Measurements from ENCODE around the gene CLPTM1L.
"Not testable (repeated sequence)": the region's sequence is repeated elsewhere in the genome, so short reads cannot be mapped to it uniquely, and the experiment has no call there.

Gene CLPTM1L

DNA sequence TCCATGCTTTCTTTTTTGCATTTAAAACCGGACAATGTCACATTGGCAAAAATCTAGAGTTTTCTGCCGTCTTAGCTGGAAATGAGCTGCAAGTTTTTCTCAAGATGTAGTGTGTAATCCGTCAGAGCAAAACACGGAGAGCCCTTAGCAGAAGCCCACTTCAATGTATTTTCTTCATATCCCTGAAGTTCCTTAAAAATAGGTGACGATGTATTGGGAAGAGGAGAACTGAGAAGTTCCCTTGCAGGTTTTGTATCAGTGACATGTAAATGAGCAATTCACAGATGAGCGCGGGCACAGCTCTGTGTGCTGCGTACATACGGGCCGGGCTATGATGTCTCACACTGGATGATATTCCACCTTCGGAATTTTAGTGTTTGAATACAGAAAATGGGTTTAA, 14.8 kb upstream of the CLPTM1L start:
- DNase-seq = no peak

DNA sequence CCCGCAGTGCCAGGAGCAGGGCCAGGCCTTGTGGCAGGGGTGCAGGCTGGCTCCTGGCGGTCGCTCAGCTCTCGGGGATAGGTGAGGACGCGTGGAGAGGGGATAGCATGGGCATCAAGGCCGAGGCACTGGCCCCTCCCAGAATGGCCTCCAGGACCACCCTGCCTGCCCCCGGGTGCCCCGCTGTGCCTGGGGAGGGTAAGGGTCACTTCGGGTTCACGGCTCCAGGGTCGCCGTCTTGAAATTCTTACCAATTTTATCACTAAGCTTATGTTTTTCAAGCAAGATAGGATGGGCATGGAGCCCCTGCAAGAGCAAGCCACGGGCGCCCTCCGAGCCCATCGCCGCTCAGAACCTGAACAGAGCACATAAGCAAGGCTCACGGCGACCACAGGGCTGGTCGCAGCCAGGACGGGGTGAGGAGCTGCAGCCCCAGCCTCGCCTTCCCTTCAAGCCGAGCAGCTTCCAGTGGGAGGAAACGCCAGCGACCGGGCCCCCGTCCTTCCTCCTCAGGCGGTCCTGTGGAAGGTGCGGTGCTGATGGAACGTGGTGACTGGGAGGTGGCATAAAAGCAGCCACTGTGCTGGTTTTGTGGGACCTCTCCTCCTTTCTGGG, 14.2 kb upstream of the CLPTM1L start:
- no peak for DNase-seq

DNA sequence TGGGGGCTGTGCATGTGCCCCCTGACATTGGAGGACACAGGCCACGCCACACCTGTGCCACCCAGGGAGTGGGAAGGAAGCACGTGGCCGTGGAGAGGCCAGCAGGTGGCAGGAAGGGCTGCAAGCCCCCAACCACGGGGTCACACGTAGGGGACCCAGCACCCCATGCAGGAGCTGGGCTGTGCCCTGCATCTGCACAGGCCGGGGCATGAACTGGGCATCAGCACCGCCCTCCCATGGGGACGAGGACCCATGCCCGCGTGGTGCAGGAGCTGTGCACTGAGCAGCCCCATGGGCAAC, 13.8 kb upstream of the CLPTM1L start:
- DNase-seq = no peak

DNA sequence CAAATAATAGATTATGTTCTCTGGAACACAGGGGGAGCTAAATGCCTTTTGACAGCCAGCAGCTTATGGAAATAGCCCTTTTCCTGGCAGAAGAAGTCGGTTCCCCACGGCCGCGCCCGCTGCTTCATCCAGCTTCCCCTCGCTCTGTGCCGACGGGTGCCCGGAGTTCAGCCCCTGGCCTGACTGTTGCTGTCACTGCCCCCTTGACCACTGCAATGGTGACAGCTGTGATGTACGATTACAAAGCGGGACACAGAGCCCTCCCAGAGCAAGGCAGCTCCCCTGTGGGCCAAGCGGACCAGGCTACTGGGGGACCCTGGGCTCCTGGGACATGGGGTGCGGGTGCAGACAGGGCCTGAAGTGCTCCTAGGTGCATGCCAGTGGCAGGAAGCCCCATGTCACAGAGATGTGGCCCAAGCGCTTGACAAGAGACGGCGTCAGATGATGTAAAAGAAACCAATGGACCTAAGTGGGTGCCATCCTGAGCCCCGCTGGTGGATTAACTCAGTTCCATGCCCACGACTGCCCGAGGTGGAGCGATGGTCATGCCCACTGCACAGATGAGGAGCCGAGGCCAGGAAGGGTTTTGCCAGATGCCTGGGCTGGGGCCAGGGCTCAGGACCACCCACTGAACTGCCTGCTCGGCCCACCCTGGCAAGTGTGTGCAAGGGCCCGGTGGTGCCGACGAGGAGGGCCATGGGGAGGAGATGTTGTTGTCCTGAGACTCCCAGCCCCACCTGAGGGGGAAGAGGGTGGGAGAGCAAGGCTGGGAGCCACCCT, 13.2 kb upstream of the CLPTM1L start:
- no peak for DNase-seq

DNA sequence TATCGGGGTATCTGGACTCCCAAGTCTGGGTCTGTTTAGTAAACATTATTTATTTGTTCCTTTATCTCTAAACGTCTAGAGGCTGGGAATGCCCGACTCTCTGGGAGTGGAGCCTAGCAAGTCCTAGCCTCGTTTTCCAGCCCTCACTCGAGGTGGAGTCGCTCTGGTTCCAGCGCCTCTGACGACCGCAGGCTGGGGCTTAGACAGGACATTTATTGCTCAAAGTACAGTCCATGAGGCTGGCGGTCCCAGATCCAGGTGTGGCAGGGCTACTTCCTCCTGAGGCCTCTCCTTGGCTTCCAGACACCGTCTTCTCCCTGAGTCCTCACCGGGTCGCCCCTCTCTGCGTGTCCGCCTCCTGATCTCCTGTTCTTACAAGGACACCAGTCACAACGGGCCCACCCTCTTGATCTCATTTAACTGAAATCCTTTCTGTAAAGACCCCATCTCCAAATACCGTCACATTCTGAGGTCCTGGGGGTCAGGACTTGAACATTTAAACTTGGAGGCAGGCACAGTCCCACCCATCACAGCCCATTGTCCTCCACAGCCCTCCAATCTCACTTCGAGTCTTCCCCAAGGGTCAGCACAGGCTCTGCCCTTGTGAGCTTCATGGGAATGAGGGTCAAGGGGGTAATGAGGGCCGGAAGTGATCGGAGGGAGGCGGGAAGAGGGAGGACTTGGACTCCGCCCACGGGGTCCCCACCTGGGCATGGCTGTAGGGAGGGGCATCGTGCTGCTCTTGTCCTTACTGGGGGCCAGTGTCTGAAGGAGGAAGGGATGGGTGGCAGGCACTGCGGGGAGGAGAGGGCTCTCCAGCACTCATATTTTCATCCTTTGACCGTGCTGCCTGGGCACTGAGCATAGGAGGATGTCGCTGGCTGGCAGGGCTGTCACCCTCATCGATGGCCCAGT, 12.2 kb upstream of the CLPTM1L start:
- no peak for DNase-seq

DNA sequence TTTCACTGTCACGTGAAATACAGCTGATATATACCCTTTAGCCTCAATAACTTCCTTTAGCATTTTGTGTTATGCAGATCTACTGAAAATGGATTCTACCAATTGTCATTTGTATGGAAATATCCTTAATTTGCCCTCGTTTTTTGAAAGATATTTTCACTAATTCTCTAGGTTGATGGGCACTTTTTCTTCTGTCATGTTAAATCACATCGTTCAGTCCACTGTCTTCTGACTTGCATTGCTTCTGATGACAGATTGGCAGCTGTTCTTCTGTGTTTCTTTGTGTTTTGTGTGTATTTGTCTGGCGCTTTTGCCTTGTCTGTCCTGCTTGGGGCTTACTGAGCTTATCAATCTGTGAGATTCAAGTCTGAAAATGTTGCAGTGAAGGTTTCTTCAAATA, 9.7 kb upstream of the CLPTM1L start:
- DNase-seq = no peak

DNA sequence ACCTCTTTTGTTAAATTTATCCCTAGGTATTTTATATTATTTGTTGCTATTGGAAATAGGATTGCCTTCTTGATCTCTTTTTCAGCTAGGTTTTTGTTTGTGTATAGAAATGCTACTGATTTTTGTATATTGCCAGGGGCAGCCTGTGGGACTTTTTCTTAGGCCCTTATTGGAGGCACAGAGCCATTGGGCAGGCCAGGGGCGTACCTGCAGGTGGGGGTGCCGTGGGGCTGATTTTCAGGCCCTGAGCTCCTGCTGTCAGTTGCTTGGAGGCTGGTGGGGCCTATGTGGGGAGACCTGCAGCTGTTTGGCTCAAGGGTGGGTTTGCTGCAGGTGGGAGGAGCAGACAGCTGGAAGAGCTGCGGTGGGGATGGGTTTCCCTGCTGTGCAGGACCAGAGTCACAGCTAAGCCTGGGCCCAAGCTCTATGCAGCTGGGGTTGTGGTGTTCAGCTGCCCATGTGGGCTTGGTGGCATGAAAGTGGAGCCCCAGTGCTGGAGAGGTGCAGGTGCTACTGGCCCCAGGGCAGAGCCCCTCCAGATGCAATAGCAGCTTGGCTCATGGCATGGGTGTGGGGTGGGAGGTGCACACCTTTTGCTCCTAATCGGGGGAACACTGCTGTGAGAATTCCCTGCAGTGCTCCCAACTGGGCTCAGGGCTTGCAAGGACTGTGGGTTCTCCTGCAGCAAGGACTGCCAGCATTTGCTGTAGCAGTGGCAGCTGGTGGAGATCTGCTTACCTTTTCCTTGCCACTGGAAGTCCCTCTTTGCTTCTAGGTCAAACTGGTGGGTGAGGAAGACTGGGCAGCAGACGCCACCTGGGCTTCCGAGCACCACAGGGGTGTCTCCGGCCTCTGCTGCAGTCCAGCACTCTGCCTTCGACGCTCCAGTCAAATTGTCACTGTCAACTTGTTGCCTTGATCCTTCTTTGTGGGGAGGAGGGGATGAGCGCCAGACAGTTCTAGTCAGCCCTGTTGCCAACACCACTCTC, 7.6 kb upstream of the CLPTM1L start:
- DNase-seq = no peak

DNA sequence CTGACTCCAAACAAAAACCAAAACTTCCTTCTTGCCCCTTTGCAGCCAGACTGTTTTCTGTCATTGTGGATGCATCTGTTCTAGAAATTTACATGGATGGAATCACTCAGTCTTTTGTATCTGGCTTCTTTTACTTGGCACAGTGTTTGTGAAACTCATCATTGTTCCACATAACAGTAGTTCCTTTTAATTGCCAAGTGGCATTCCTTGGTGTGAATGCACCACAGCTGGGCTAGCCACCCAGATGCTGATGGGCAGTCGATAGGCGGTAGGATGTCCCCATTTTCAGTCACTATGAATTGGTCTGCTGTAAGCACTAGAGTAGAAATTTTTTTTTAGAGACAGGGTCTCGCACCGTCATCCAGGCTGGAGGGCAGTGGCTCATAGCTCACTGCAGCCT, 6.3 kb upstream of the CLPTM1L start:
- no peak for DNase-seq

DNA sequence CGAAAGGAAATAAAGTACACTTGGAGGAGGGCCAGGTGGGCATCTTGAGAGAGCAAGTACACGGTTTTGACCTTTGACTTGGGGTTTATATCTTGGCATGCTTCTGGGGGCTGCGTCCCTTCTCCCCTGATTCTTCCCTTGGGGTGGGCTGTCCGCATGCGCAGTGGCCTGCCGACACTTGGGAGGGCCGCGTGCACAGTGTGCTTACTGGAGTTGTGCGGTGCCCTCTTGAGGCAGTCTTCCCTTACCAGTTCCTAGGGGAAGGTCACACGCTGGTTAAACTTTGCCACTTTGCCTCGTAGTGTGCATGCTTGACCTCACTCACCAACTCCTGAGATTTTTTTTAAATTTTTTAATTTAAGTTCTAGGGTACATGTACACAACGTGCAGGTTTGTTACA, 4.3 kb upstream of the CLPTM1L start:
- DNase-seq = no peak

DNA sequence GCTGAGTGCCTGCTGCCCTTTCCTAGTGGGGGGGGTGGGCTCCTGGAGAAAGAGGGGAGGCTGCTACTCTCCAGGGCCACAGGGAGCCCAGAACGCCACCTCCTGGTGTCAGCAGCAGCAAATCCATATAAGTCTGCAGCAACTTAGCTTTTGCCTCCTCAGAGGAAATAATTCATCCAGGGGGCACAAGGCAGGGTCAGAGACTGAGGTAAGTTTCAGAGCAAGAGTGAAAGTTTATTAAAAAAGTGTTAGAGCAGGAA, 4.0 kb upstream of the CLPTM1L start:
- DNase-seq = no peak

DNA sequence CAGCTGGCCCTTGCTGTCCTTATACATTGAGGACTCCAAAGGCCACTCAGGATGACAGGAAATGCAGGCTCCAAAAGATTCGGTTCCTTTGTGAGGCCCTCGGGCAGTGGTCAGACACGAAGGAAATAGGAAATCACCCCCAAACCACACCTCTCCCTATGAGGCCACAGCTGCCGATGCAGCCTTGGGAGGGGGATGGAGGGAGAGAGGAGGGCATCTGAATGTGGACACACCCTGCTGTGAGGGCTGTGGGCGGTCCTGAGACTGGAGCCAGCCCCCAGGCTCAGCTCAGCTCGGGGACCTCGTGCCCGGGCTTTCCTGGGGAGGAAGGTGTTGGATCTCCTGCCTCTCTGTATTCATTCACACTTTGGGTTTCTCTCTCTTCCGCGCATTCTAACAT, 2.7 kb upstream of the CLPTM1L start:
- DNase-seq = no peak

DNA sequence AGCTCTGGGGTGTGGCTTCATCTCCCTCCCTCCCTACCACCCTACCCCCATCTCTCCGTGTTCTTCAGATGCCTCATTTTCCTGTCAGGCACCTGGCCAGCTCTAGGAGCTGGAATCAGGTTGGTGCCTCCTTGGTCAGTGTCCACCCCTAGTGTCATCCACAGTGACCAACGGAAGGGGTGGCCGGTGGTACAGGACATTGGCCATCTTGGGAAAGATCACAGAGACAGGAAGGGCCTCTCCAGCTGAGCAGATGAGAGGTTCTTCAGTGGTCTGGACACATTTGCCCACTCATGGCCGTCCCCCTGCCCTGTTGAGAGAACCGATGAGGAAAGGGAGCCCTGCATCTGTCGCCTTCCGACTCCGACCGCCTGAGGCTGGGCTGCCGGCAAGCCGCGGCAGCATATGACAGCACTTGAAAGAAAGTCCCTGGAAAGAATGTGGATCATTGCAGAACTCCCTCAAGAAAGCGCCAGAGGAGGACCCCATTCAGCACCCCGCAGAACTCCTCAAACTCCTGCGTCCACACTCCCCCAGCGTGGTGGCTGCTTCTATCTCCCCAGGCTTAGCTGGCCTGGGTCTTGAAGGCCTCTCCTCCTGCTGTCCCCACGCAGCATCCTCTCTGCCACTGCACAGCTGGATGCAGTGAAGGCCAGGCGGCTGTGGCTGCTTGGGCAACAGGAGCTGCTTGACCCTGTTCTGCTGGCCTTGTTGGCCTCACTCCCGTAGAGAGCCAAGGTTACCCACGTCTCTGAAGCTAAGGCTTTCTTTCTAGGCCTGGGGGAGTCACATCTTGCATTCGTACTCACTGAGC, 1.9 kb upstream of the CLPTM1L start:
- no peak for DNase-seq

DNA sequence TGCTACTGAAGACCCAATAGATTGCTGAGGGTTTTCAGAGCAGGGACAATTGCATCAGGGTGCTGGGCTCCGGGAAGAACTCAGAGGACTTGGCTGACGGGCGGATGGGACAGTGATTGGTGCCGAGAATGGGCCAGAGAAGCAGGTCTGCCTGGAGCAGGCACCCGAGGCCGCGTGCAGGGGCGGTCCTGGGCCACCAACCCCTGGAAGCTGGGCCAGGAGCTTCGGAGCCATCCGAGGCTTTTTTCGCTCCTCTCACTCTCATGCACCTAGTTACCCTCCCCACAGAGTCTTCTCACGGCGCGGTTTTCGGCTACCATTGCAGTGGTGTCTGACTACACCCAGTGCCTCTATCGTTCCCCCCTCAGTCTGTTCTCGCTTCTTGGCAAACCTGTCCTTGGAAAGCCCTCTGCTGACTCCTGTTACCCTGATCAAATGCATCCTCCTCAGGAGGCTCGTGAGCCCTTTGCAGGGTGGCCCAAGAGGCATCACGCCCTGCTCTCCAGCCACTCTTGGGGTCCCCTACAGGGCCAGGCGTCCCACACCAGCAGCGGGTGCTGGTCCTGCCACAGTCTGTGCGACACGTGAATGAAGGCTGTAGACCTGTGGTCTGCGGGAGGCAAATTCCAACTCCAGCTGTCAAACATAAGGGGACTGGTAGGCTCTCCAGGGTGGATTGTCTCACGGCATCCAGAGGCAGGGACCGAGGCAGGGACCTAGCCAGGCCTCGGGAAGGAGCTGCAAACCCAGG, 1.2 kb upstream of the CLPTM1L start:
- DNase-seq = no peak

DNA sequence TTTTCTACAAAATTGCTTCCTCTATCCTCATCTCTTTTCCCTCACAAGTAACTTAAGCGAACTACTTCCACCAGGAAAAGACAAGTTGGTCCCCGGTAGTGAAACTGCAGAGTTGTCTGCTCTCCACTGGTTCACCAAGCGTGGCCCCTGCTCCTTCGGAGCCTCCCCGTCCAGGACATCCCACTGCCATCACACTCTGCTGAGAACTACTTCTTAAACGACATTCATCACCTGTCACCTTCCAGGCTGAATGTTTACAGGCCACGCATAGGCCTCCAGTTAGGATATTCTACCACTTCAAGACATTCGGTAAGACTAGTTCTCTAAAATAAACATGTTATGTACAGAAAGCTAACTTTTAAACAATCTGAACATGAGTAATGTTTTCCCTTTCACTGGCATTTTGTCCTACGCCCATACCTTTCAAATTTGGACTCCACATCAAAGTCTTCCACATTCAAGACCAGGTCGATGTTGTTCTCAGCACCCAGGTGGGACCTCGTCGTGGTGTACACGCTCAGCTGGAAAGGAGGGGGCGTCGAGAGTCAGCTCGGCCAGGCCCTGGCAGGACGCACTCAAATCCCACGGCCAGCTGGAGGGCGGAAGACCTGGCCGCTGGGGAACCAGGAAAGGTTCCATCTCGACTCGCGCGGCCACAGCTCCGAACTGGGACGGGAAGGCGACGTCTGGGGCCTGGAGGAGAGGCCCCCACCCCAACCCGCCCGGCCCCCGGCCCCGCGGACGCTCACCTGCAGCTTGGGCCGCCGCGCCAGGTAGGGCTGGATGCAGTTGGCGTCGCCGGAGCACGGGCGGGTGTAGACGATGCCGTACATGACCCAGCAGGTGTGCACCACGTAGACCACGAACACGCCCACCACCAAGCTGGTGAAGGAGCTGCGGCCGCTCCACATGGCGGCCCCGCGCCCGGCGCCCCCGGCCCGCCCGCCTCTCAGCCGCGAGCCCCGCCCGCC, 683 bp downstream of the CLPTM1L start:
- DNase-seq = no peak

DNA sequence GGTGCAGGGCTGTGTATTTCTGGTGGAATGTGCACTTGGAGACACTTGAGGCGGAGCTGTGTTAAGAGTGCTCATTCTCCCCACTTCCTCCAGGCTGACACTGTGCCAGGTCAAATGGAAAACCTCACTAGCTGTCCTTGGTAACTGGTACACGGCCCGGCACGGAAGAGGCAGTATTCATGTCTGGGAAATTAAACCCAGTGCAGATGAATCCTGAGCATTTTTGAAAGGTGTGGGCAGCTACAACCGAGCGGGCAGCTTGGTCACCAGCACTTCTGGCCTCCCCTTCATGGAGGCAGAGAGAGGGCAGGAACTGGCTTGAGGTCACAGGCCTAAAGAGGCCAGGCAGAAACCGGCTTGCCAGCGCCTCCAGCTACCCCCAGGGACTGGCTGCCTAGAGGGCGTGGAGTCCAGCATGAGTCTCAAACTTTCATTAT, 1.6 kb downstream of the CLPTM1L start:
- no peak for DNase-seq

DNA sequence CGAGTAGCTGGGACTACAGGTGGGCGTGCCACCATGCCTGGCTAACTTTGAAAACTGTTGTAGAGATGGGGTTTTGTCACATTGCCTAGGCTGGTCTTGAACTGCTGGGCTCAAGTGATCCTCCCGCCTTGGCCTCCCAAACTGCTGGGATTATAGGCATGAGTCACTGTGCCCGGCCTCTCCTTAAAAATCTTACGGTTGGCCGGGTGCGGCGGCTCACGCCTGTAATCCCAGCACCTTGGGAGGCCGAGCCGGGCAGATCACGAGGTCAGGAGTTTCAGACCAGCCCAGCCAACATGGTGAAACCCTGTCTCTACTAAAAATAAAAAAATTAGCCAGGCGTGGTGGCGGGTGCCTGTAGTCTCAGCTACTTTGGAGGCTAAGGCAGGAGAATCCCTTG, 2.2 kb downstream of the CLPTM1L start:
- not testable (repeated sequence) for DNase-seq

DNA sequence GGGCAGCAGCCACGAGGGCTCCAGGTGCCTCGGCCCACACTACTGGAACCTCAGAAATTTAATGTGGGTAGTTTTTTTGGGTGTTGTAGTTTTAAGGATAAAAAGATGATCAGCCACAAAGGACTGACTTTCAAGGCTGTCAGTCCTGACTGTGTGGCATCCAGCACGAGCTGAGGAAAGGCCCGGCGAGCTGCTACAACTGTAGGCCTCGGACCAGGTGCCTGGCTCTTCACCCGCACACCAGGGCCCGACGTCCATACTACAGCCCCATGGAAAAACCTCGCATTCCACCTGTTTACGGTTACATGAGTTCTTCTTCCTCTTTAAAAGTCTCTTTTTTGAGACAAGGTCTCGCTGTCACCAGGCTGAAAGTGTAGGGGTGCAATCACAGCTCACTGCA, 2.6 kb downstream of the CLPTM1L start:
- DNase-seq = no peak

DNA sequence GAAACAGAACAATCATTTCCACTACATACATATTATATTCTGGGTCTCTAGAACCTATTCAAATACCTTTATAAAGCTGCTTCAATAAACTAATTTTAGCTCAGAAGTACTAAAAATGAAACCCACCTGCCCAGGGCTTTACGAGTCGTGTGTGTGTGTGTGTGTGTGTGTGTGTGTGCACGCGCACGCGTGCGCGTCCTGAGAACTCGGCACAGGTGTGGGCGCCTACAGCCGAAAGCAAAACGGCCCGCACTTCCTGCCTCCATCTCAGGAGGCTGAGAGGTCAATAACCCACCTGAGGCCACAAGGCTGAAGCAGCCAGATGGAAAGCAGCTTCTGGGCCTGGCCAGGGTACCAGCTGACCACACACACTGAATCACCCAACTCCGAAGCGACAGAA, 3.0 kb downstream of the CLPTM1L start:
- DNase-seq = no peak

DNA sequence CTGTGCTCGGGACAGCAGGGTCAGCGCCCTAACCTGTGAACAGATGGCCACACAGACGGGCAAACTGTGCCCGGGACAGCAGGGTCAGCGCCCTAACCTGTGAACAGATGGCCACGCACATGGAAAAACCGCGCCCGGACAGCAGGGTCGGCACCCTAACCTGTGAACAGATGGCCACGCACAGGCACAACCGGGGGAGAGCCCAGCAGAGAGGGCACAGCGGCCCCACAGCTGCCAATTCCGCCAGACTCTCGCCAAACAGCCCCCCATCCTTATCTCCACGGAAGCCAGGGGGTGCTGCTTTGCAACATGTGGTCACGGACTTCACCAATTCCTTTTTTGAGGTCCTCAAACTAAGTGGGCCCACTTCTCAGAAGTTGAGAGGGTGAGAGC, 5.1 kb downstream of the CLPTM1L start:
- not testable (repeated sequence) for DNase-seq

Data from activated naive CD4-positive, alpha-beta T cell treated with anti-CD3 and anti-CD28 coated beads, Interleukin-2, amount 50 U/mL, for 16 hours (primary cell).